ENCODE data around the gene BEAN1.
"Not testable (repeated sequence)": the region's sequence is repeated elsewhere in the genome, so short reads cannot be mapped to it uniquely, and the experiment has no call there.

The BEAN1 gene

GRCh38 chr16:66466636-66467035, 39.5 kb downstream of the BEAN1 start:
- not testable (repeated sequence) for H3K4me1 ChIP-seq (ENCODE audit: control insufficient read depth, low read length); H3K4me2 ChIP-seq (ENCODE audit: low read length); H4K20me1 ChIP-seq (ENCODE audit: control insufficient read depth, insufficient read depth, low read depth, low read length); H3F3A ChIP-seq (ENCODE audit: control insufficient read depth, insufficient read depth); H3K9me3 ChIP-seq (ENCODE audit: control insufficient read depth, insufficient read depth, low read length); H3K79me2 ChIP-seq (ENCODE audit: control insufficient read depth, low read length); H3K4me3 ChIP-seq (ENCODE audit: low read length); H3K36me3 ChIP-seq (ENCODE audit: control insufficient read depth, low read length); H3K9me2 ChIP-seq (replicated peaks; ENCODE audit: control insufficient read depth, low read length); H3K27ac ChIP-seq (ENCODE audit: low read depth, low read length)
- peaks cover 11% of the 10 kb centered on the region for H3K27me3 ChIP-seq (ENCODE audit: control insufficient read depth, low read length)

DNA sequence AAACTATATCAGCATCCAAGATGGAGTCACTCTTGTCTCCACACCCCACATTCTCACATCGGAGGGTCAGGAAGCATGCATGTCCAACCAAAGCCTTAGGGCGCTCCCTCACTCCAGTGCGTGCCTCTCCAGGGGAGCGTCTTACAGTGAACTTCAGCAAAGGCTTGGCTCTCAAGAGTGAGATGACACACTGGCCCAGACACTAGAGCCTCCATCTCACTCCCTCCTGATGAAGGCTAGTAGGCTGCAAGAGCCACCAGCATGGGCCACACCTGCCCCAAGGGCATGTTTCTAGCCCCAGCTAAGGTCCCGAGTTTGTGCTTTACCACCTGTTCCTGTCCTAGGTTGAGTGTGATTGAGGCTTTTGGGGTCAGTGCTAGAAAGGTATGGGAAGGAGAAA, 40.5 kb downstream of the BEAN1 start:
- Histone ChIP-seq H3K36me3 (ENCODE audit: control insufficient read depth, low read length) (no peaks in the 10 kb centered on the region), H3F3A (ENCODE audit: control insufficient read depth, insufficient read depth) (no peaks in the 10 kb centered on the region), H3K9me2 (replicated peaks; ENCODE audit: control insufficient read depth, low read length) (no peaks in the 10 kb centered on the region), H4K20me1 (ENCODE audit: control insufficient read depth, insufficient read depth, low read depth, low read length) (no peaks in the 10 kb centered on the region), H3K27me3 (ENCODE audit: control insufficient read depth, low read length) (peaks cover 9% of the 10 kb centered on the region), H3K4me2 (ENCODE audit: low read length) (no peak overlapping the region), H3K79me2 (ENCODE audit: control insufficient read depth, low read length) (no peaks in the 10 kb centered on the region), H3K4me3 (ENCODE audit: low read length) (no peak overlapping the region), H3K4me1 (ENCODE audit: control insufficient read depth, low read length) (no peaks in the 10 kb centered on the region), H3K9me3 (ENCODE audit: control insufficient read depth, insufficient read depth, low read length) (no peaks in the 10 kb centered on the region), H3K27ac (ENCODE audit: low read depth, low read length) (no peak overlapping the region)
- TF ChIP-seq EZH2phosphoT487 (IDR thresholded peaks at IDR 0.05; ENCODE audit: borderline replicate concordance, low read length) = no peak
- TF ChIP-seq, protein P1, sequence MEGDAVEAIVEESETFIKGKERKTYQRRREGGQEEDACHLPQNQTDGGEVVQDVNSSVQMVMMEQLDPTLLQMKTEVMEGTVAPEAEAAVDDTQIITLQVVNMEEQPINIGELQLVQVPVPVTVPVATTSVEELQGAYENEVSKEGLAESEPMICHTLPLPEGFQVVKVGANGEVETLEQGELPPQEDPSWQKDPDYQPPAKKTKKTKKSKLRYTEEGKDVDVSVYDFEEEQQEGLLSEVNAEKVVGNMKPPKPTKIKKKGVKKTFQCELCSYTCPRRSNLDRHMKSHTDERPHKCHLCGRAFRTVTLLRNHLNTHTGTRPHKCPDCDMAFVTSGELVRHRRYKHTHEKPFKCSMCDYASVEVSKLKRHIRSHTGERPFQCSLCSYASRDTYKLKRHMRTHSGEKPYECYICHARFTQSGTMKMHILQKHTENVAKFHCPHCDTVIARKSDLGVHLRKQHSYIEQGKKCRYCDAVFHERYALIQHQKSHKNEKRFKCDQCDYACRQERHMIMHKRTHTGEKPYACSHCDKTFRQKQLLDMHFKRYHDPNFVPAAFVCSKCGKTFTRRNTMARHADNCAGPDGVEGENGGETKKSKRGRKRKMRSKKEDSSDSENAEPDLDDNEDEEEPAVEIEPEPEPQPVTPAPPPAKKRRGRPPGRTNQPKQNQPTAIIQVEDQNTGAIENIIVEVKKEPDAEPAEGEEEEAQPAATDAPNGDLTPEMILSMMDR (IDR thresholded peaks at IDR 0.05; ENCODE audit: low read depth, low read length, poor library complexity, severe bottlenecking) = no peak

DNA sequence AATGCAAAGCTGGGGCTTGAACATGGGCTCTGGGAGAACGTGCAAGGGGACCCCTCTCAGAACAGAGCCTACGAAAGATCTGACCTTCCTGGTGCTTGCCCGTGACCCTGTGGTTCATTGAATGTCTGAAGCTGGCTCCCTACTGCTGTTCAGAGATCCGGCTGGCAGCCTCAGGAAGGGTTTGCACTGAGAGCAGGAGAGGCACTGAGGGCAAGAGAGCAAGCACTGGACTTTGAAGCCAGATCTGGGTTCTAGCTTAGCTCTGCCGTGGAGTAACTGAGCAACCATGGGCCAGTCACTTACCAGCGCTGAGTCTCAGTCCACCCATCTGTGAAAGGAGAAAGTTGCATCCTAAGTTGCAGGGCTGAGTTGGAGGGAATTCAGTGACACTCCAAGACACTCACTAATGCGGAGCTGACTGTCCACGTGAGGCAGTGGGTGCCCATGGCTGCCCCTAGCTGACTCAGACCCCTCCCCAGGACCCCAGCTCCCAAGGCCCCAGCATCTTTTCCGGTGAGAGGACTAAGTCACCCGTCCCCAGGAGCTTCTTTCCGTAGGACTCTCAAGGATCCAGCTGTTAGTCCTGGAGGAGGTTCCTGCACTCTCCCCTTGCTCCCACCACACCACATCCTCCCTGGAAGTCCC, 41.3 kb downstream of the BEAN1 start:
- Histone ChIP-seq H3F3A (ENCODE audit: control insufficient read depth, insufficient read depth) (no peaks in the 10 kb centered on the region), H3K27me3 (ENCODE audit: control insufficient read depth, low read length) (peaks cover 9% of the 10 kb centered on the region), H3K4me3 (ENCODE audit: low read length) (no peak overlapping the region), H3K9me2 (replicated peaks; ENCODE audit: control insufficient read depth, low read length) (no peaks in the 10 kb centered on the region), H3K4me1 (ENCODE audit: control insufficient read depth, low read length) (no peaks in the 10 kb centered on the region), H3K9me3 (ENCODE audit: control insufficient read depth, insufficient read depth, low read length) (no peaks in the 10 kb centered on the region), H4K20me1 (ENCODE audit: control insufficient read depth, insufficient read depth, low read depth, low read length) (no peaks in the 10 kb centered on the region), H3K79me2 (ENCODE audit: control insufficient read depth, low read length) (no peaks in the 10 kb centered on the region), H3K36me3 (ENCODE audit: control insufficient read depth, low read length) (no peaks in the 10 kb centered on the region), H3K27ac (ENCODE audit: low read depth, low read length) (no peak overlapping the region), H3K4me2 (ENCODE audit: low read length) (no peak overlapping the region)
- no peak for TF ChIP-seq EZH2phosphoT487 (IDR thresholded peaks at IDR 0.05; ENCODE audit: borderline replicate concordance, low read length)
- TF ChIP-seq, protein P1 (IDR thresholded peaks at IDR 0.05; ENCODE audit: low read depth, low read length, poor library complexity, severe bottlenecking) = no peak

DNA sequence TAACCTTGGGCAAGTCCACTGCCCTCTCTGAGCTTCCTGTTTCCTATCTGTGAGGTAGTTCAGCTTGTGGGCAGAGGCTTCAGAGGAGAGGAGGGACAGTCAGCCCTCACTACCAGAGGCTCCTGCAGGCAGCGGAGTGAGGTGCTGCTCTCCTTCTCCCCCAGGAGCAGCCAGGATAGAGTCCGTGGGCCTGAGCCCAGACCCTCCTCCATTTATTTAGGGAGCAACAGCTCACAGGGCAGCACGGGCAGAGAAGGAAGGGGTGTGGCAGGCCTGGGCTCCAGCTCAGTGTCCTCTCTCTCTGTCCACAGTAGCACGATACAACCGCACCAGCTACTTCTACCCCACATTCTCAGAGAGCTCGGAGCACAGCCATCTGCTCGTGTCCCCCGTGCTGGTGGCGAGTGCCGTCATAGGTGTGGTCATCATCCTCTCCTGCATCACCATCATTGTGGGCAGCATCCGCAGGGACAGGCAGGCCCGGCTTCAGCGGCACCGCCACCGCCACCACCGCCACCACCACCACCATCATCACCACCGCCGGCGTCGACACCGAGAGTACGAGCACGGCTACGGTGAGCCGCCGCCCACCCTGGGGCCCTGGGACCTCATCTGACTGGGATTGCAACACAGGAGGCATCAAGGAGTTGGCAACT, 42.3 kb downstream of the BEAN1 start:
- H3K4me3 ChIP-seq (ENCODE audit: low read length) = no peak overlapping the region
- no peak overlapping the region for H3K4me2 ChIP-seq (ENCODE audit: low read length)
- no peak overlapping the region for H3K27ac ChIP-seq (ENCODE audit: low read depth, low read length)
- H3K9me3 ChIP-seq (ENCODE audit: control insufficient read depth, insufficient read depth, low read length) = no peaks in the 10 kb centered on the region
- TF ChIP-seq, protein P1 (IDR thresholded peaks at IDR 0.05; ENCODE audit: low read depth, low read length, poor library complexity, severe bottlenecking) = no peak
- TF ChIP-seq EZH2phosphoT487 (IDR thresholded peaks at IDR 0.05; ENCODE audit: borderline replicate concordance, low read length) = no peak
- H3K36me3 ChIP-seq (ENCODE audit: control insufficient read depth, low read length) = no peaks in the 10 kb centered on the region
- H3K79me2 ChIP-seq (ENCODE audit: control insufficient read depth, low read length) = no peaks in the 10 kb centered on the region
- H4K20me1 ChIP-seq (ENCODE audit: control insufficient read depth, insufficient read depth, low read depth, low read length) = no peaks in the 10 kb centered on the region
- H3K9me2 ChIP-seq (replicated peaks; ENCODE audit: control insufficient read depth, low read length) = no peaks in the 10 kb centered on the region
- H3K27me3 ChIP-seq (ENCODE audit: control insufficient read depth, low read length) = no peaks in the 10 kb centered on the region
- no peaks in the 10 kb centered on the region for H3F3A ChIP-seq (ENCODE audit: control insufficient read depth, insufficient read depth)
- H3K4me1 ChIP-seq (ENCODE audit: control insufficient read depth, low read length) = no peaks in the 10 kb centered on the region

All from DOHH2 (cell line).